GM21737 (cell line): Measurements from ENCODE around the gene NRN1.

Experiments used
- ATAC-seq: cut with Tn5 transposase; IDR thresholded peaks from one replicate; pipeline ENCODE4 v1.9.1; 2021; ENCODE audit warnings: mild to moderate bottlenecking, moderate library complexity; ENCODE audit not compliant: unreplicated experiment

Gene NRN1

GRCh38 chr6:6002848-6003620 is 3.7 kb downstream of the NRN1 start:
- ATAC-seq: no peak

- ATAC-seq: no peak
Observed at GRCh38 chr6:6002005-6002847, 4.5 kb downstream of the NRN1 start.

GRCh38 chr6:6001443-6001842 is 5.3 kb downstream of the NRN1 start:
- ATAC-seq: no peak

- ATAC-seq: no peak
Observed at GRCh38 chr6:5999688-6000608, 6.8 kb downstream of the NRN1 start.

GRCh38 chr6:5998711-5999687 is 7.7 kb downstream of the NRN1 start:
- no peak for ATAC-seq

- ATAC-seq: no peak
Observed at GRCh38 chr6:5998236-5998635, 8.5 kb downstream of the NRN1 start.

GRCh38 chr6:5997420-5997987 is 9.2 kb downstream of the NRN1 start:
- ATAC-seq: no peak

- ATAC-seq: no peak
Observed at GRCh38 chr6:5996714-5997419, 9.9 kb downstream of the NRN1 start.

GRCh38 chr6:5995949-5996713 is 10.6 kb downstream of the NRN1 start:
- ATAC-seq: no peak

GRCh38 chr6:5995658-5995948 is 11.1 kb downstream of the NRN1 start:
- ATAC-seq: no peak

- no peak for ATAC-seq
Observed at GRCh38 chr6:5994999-5995657, 11.6 kb downstream of the NRN1 start.

GRCh38 chr6:5994234-5994998 is 12.3 kb downstream of the NRN1 start:
- no peak for ATAC-seq

- no peak for ATAC-seq
Observed at GRCh38 chr6:5992551-5993225, 14.0 kb downstream of the NRN1 start.

- no peak for ATAC-seq
Observed at GRCh38 chr6:5990786-5991185, 15.9 kb downstream of the NRN1 start.

GRCh38 chr6:5989141-5989723 is 17.5 kb downstream of the NRN1 start:
- no peak for ATAC-seq

- ATAC-seq: no peak
Observed at GRCh38 chr6:5986861-5987260, 19.9 kb downstream of the NRN1 start.
